Stimulated activated CD8-positive, alpha-beta memory T cell treated with anti-CD3 and anti-CD28 coated beads, Interleukin-2, amount 100 ng/mL, for 48 hours (primary cell): ENCODE data around the gene DLGAP4.

Source experiments
- DNase-seq, 2 donors: peaks; one replicate each; pipeline ENCODE4 v3.0.0-alpha.2; 2020; ENCODE audit warnings: low read depth in 2 of 2

The DLGAP4 gene

GRCh38 chr20:36305602-36306551 is at the start of gene DLGAP4:
DLGAP4 (plus strand) TSS chr20:36306339; CDS start chr20:36431718, 125,379 bp downstream.
- DNase-seq, result no peak

GRCh38 chr20:36259177-36260061 is 46.7 kb upstream of the DLGAP4 start:
- no peak for DNase-seq

GRCh38 chr20:36260316-36260715 is 45.8 kb upstream of the DLGAP4 start:
- DNase-seq, result no peak

GRCh38 chr20:36261389-36262105 is 44.6 kb upstream of the DLGAP4 start:
- DNase-seq, result no peak

- DNase-seq, result no peak
These were observed 43.7 kb upstream of the DLGAP4 start for GRCh38 chr20:36262440-36262839.

- DNase-seq, result no peak
These were observed 41.5 kb upstream of the DLGAP4 start for GRCh38 chr20:36264426-36265246.

- DNase-seq, result no peak
These were observed 40.0 kb upstream of the DLGAP4 start for GRCh38 chr20:36266189-36266588.

GRCh38 chr20:36267605-36268381 is 38.3 kb upstream of the DLGAP4 start:
- no peak for DNase-seq

- no peak for DNase-seq
These were observed 37.4 kb upstream of the DLGAP4 start for GRCh38 chr20:36268440-36269342.

GRCh38 chr20:36269507-36269906 is 36.6 kb upstream of the DLGAP4 start:
- DNase-seq, result no peak

- no peak for DNase-seq
These were observed 35.1 kb upstream of the DLGAP4 start for GRCh38 chr20:36270744-36271638.

- no peak for DNase-seq
These were observed 34.2 kb upstream of the DLGAP4 start for GRCh38 chr20:36271639-36272546.

- no peak for DNase-seq
These were observed 33.5 kb upstream of the DLGAP4 start for GRCh38 chr20:36272547-36273220.

GRCh38 chr20:36273414-36274180 is 32.5 kb upstream of the DLGAP4 start:
- DNase-seq, result no peak

- no peak for DNase-seq
These were observed 31.8 kb upstream of the DLGAP4 start for GRCh38 chr20:36274181-36274841.
